K562 (cell line): ENCODE measurements around the gene PTCRA. TPM values are rescaled to one million over a fixed set of nuclear protein-coding genes. Genes with fewer than 3 reads are reported as not detected.
"Not testable (repeated sequence)": the region's sequence is repeated elsewhere in the genome, so short reads cannot be mapped to it uniquely, and the experiment has no call there.

Source experiments
- ATAC-seq: fragments of 200-7000 bp; cut with Tn5 transposase; 3 replicates; pipeline ENCODE4 v1.9.1; 2020; ENCODE audit warnings: moderate library complexity
- BruUV-seq: library from RNA; stranded (reverse); fragments of 400-500 nt; replicated peaks from 2 replicates; lab custom pipeline; 2021; lab: Mats Ljungman, UMichigan
- CTCF ChIA-PET: fragments of 300-600 bp; formaldehyde crosslinking; extraction: SDS; loops from one replicate; lab custom pipeline; 2021; ENCODE audit warnings: low intra/inter-chr PET ratio; lab: Yijun Ruan, JAX
- POLR2A ChIA-PET: fragments of 300-600, 350-650 bp; sonication (Branson Sonifier 250); formaldehyde crosslinking; extraction: SDS; loops from one replicate; lab custom pipeline; 2021; ENCODE audit warnings: antibody characterized with exemption, inconsistent platforms; lab: Yijun Ruan, JAX
- DNase-seq, 4 experiments: peaks; one replicate each; pipeline versions ENCODE4 v3.0.0 to v3.0.0-alpha.2; 2011 to 2018; ENCODE audit warnings: low spot score in 3 of 4, mixed read lengths in 3 of 4; ENCODE audit errors: extremely low read depth in 1 of 4
- FAIRE-seq: peaks from 2 replicates; lab custom pipeline; 2011; peaks lifted over from hg19 to GRCh38; lab: Jason Lieb, UNC
- H2AFZ ChIP-seq: 2 replicates; pipeline ENCODE4 v1.6.0; 2011; ENCODE audit warnings: low read depth, low read length, control low read depth, inconsistent platforms
- H3K27ac ChIP-seq: fragments of 200-600 bp; 3 replicates; pipeline ENCODE4 v1.8.0; 2011; ENCODE audit warnings: low read depth, mild to moderate bottlenecking, control low read depth, inconsistent platforms, low read length, moderate library complexity, mixed read lengths; ENCODE audit errors: extremely low read depth
- H3K27me3 ChIP-seq, 2 experiments: fragments of 300-600 bp in 1 of 2; 2 replicates in 1 of 2; 3 replicates in 1 of 2; pipeline versions ENCODE4 v1.6.0 to v1.8.0; 2011; ENCODE audit warnings: inconsistent platforms in 2 of 2, low read length in 2 of 2, mild to moderate bottlenecking in 1 of 2, mixed read lengths in 1 of 2, moderate library complexity in 1 of 2; ENCODE audit not compliant: control insufficient read depth in 2 of 2, insufficient read depth in 2 of 2
- H3K36me3 ChIP-seq: fragments of 300-600 bp; 3 replicates; pipeline ENCODE4 v1.8.0; 2011; ENCODE audit warnings: mild to moderate bottlenecking, low read length, inconsistent platforms; ENCODE audit not compliant: control insufficient read depth, insufficient read depth
- H3K4me1 ChIP-seq, 2 experiments: fragments of 200-600 bp in 1 of 2; replicated peaks in 1 of 2; 2 replicates in 1 of 2; 3 replicates in 1 of 2; pipeline versions ENCODE4 v1.5.1 to v1.8.0; 2011; ENCODE audit warnings: inconsistent platforms in 2 of 2, low read length in 2 of 2, mild to moderate bottlenecking in 1 of 2, mixed read lengths in 1 of 2, moderate library complexity in 1 of 2; ENCODE audit not compliant: control insufficient read depth in 2 of 2, insufficient read depth in 2 of 2
- H3K4me2 ChIP-seq: 2 replicates; pipeline ENCODE4 v1.6.1; 2011; ENCODE audit warnings: low read length, control low read depth, inconsistent platforms, mixed read lengths; ENCODE audit not compliant: insufficient read depth
- H3K4me3 ChIP-seq: fragments of 200-600 bp; sonication (generic), shearing (Covaris generic); 2 replicates; pipeline ENCODE4 v1.5.1; 2016; ENCODE audit warnings: control low read depth, inconsistent platforms
- H3K79me2 ChIP-seq: fragments of 200-600 bp; 3 replicates; pipeline ENCODE4 v1.8.0; 2011; ENCODE audit warnings: low read length, inconsistent platforms; ENCODE audit not compliant: control insufficient read depth, insufficient read depth
- H3K9ac ChIP-seq, 2 experiments: 2 replicates each; pipeline versions ENCODE4 v1.6.0 to v1.6.1; 2011; ENCODE audit warnings: low read depth in 2 of 2, low read length in 2 of 2, control low read depth in 1 of 2, inconsistent platforms in 1 of 2, mild to moderate bottlenecking in 1 of 2, mixed read lengths in 1 of 2; ENCODE audit not compliant: insufficient read depth in 1 of 2
- H3K9me1 ChIP-seq: one replicate; pipeline ENCODE4 v1.6.0; 2011; ENCODE audit warnings: inconsistent platforms, mild to moderate bottlenecking, low read length, moderate library complexity; ENCODE audit not compliant: control insufficient read depth, insufficient read depth
- H3K9me3 ChIP-seq: replicated peaks from 2 replicates; pipeline ENCODE4 v1.5.1; 2011; ENCODE audit warnings: low read depth, low read length, inconsistent platforms; ENCODE audit not compliant: control insufficient read depth, insufficient read depth
- H4K20me1 ChIP-seq: replicated peaks from 2 replicates; pipeline ENCODE4 v1.6.1; 2011; ENCODE audit warnings: low read length, inconsistent platforms, mixed read lengths; ENCODE audit not compliant: control insufficient read depth, insufficient read depth
- ARID2 ChIP-seq: fragments of 450-650 bp; IDR thresholded peaks from 2 replicates; pipeline ENCODE4 v1.6.1; 2017; ENCODE audit warnings: antibody characterized with exemption, mild to moderate bottlenecking
- NCOA1 ChIP-seq: fragments of 450-650 bp; IDR thresholded peaks from 2 replicates; pipeline ENCODE4 v1.6.1; 2016; ENCODE audit warnings: low read depth
- PHB2 ChIP-seq: fragments of 450-650 bp; IDR thresholded peaks from 2 replicates; pipeline ENCODE4 v1.6.1; 2017; ENCODE audit warnings: low read depth
- YY1 ChIP-seq, 3 experiments: IDR thresholded peaks; 2 replicates each; pipeline ENCODE4 v1.6.1; 2011; ENCODE audit warnings: low read length in 2 of 3, mild to moderate bottlenecking in 2 of 3, moderate library complexity in 2 of 3, borderline replicate concordance in 1 of 3, control low read depth in 1 of 3, low read depth in 1 of 3; ENCODE audit not compliant: insufficient read depth in 3 of 3, insufficient replicate concordance in 2 of 3, control insufficient read depth in 1 of 3, insufficient read length in 1 of 3; ENCODE audit errors: extremely low read depth in 1 of 3
- ZNF12 ChIP-seq: sonication (generic); formaldehyde crosslinking; IDR thresholded peaks from 2 replicates; pipeline ENCODE4 v1.4.0; 2020; ENCODE audit warnings: mild to moderate bottlenecking, missing genetic modification reagents
- ZNF263 ChIP-seq: sonication (generic); formaldehyde crosslinking; IDR thresholded peaks from 2 replicates; pipeline ENCODE4 v1.8.0; 2022; ENCODE audit warnings: mild to moderate bottlenecking, missing genetic modification reagents, borderline replicate concordance
- ZNF644 ChIP-seq: fragments of 200-800 bp; sonication (Bioruptor generic); IDR thresholded peaks from 2 replicates; pipeline ENCODE4 v1.6.1; 2016; ENCODE audit warnings: low read depth, missing genetic modification characterization, missing compliant biosample characterization
- whole genome bisulfite sequencing: fragments of 100-300 bp; shearing (Covaris generic); methylation state at CpG from one replicate; pipeline ENCODE4 v1.1.6; 2016; ENCODE audit warnings: low coverage, mixed read lengths; ENCODE audit not compliant: insufficient coverage; ENCODE audit errors: missing lambda C conversion rate; 5-methylcytosine and 5-hydroxymethylcytosine counted together
- in situ Hi-C: fragments of 300-500 bp; cut with MboI; formaldehyde crosslinking; loops from 4 replicates; pipeline ENCODE4 v1.15.0; 2018; ENCODE audit warnings: inconsistent platforms, mixed read lengths
- intact Hi-C: fragments of 100-400 bp; cut with micrococcal nuclease; formaldehyde crosslinking; loops from 2 replicates; pipeline ENCODE4 v1.14.2; 2022
- polyA plus RNA-seq, 8 experiments: library from polyadenylated mRNA; depleted of rRNA in 4 of 8; stranded (reverse) in 5 of 8; unstranded in 3 of 8; fragments of >200 nt; fragmentation: Nextera tagmentation in 2 of 8; fragmentation: Illumina TruSeq in 1 of 8; extraction: Ambion mirVana in 2 of 8; extraction: Trizol in 1 of 8; gene quantifications; 2 replicates each; pipeline versions ENCODE4 v1.2.1 to v1.2.3, GENCODE V29; 2011 to 2014; ENCODE audit warnings: inconsistent platforms in 1 of 8, missing spikeins in 1 of 8
- total RNA-seq, 7 experiments: library from RNA; depleted of rRNA in 6 of 7; stranded (reverse); fragments of >200 nt in 6 of 7; fragmentation: Illumina TruSeq in 2 of 7; extraction: Trizol in 2 of 7; gene quantifications; 2 replicates each; pipeline versions ENCODE4 v1.2.1 to v1.2.3, GENCODE V29; 2011 to 2021; ENCODE audit warnings: low replicate concordance in 1 of 7
- TF ChIP-seq, protein P1 (sequence below): fragments of 450-650 bp; IDR thresholded peaks from 2 replicates; pipeline ENCODE4 v1.7.0; 2016; ENCODE audit warnings: borderline replicate concordance
- TF ChIP-seq, protein P2 (sequence below), 2 experiments: fragments of 450-650 bp in 1 of 2; sonication (generic) in 1 of 2; formaldehyde crosslinking in 1 of 2; IDR thresholded peaks; 2 replicates each; pipeline versions ENCODE4 v1.7.1 to v1.9.0; 2016 to 2022; ENCODE audit warnings: inconsistent platforms in 1 of 2, mild to moderate bottlenecking in 1 of 2, missing genetic modification reagents in 1 of 2

PTCRA gene
- total and polyA plus RNA-seq, 9 of the 15 experiments (the other 6 are each of a cell fraction or from before 2014, with no cell fraction given) = 0.21 TPM; not detected in 8

DNA sequence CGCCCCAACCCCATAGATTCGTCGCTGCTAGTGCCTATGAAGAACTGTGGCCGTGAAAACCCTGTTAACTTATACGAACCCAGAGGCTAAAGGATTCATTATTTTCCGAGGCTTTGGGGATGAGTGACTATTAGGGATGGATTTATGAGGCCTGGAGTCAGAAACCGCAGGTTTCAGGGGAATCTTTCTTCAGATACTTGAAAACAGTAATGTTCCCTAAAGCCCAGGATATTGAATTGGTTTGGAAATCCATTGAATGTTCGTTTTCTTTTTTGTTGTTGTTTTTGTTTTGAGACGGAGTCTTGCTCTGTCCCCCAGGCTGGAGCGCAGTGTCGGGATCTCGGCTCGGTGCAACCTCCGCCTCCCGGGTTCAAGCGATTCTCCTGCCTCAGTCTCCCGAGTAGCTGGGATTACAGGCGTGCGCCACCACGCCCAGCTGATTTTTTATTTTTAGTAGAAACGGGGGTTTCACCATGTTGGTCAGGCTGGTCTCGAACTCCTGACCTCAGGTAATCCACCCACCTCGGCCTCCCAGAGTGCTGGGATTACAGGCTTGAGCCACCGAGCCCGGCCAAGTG is 35.5 kb upstream of the PTCRA start:
- H3K9me1 ChIP-seq, intact Hi-C loops, in situ Hi-C loops, CTCF ChIA-PET, H3K9me3 ChIP-seq, H4K20me1 ChIP-seq, H3K27me3 ChIP-seq, DNase-seq, ATAC-seq: not testable (repeated sequence)
- peak overlapping the region; percentile 99 for H3K27ac ChIP-seq
- POLR2A ChIA-PET = interaction anchor here (0.6 to 5.0 kb wide), 38 partner anchors 8 to 1096 kb away, joined by 3 to 34 read pairs (median 4); partner anchors contain the start of genes BICRAL, TBCC and TOMM6
- TSS peak; percentile 77 for BruUV-seq
- WGBS = under 1% methylated on average over 25 of the region's 25 CpGs
- H3K9ac ChIP-seq = peak overlapping the region; percentile 92 to 99
- FAIRE-seq = peak; percentile 6
- peak overlapping the region; percentile 99 for H3K4me2 ChIP-seq
- peak overlapping the region; percentile 92 for H3K4me3 ChIP-seq
- peak overlapping the region; percentile 100 for H2AFZ ChIP-seq
- peaks cover 57% of the 10 kb centered on the region for H3K79me2 ChIP-seq
- H3K4me1 ChIP-seq = peaks cover 0 to 20% of the 10 kb centered on the region in 2 experiments; a peak in 3 of 5 replicates
- H3K36me3 ChIP-seq = peaks cover 43% of the 10 kb centered on the region
- TF ChIP-seq, protein P1, sequence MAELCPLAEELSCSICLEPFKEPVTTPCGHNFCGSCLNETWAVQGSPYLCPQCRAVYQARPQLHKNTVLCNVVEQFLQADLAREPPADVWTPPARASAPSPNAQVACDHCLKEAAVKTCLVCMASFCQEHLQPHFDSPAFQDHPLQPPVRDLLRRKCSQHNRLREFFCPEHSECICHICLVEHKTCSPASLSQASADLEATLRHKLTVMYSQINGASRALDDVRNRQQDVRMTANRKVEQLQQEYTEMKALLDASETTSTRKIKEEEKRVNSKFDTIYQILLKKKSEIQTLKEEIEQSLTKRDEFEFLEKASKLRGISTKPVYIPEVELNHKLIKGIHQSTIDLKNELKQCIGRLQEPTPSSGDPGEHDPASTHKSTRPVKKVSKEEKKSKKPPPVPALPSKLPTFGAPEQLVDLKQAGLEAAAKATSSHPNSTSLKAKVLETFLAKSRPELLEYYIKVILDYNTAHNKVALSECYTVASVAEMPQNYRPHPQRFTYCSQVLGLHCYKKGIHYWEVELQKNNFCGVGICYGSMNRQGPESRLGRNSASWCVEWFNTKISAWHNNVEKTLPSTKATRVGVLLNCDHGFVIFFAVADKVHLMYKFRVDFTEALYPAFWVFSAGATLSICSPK = 0 out of 2 replicates have a peak, but pooled peaks have one; percentile 76
- TF ChIP-seq ZNF644 (tag) (0 out of 2 replicates have a peak, but pooled peaks have one; percentile 9), ZNF12 (CRISPR knock-in tag) (0 out of 2 replicates have a peak, but pooled peaks have one; percentile 40), ARID2 (peak; percentile 1; the same call in 1 of the 2 replicates), PHB2 (0 out of 2 replicates have a peak, but pooled peaks have one; percentile 0), NCOA1 (0 out of 2 replicates have a peak, but pooled peaks have one; percentile 5), YY1 (IDR thresholded peaks at IDR 0.05; ENCODE audit: borderline replicate concordance in 1 of 3, control insufficient read depth in 1 of 3, extremely low read depth in 1 of 3, insufficient read depth in 3 of 3, insufficient read length in 1 of 3, insufficient replicate concordance in 2 of 3, low read depth in 1 of 3, low read length in 2 of 3) (peak in 1 of 3 experiments; percentile 11), ZNF263 (CRISPR knock-in tag) (peak; percentile 12; the same call in 1 of the 2 replicates)
- TF ChIP-seq, protein P2, sequence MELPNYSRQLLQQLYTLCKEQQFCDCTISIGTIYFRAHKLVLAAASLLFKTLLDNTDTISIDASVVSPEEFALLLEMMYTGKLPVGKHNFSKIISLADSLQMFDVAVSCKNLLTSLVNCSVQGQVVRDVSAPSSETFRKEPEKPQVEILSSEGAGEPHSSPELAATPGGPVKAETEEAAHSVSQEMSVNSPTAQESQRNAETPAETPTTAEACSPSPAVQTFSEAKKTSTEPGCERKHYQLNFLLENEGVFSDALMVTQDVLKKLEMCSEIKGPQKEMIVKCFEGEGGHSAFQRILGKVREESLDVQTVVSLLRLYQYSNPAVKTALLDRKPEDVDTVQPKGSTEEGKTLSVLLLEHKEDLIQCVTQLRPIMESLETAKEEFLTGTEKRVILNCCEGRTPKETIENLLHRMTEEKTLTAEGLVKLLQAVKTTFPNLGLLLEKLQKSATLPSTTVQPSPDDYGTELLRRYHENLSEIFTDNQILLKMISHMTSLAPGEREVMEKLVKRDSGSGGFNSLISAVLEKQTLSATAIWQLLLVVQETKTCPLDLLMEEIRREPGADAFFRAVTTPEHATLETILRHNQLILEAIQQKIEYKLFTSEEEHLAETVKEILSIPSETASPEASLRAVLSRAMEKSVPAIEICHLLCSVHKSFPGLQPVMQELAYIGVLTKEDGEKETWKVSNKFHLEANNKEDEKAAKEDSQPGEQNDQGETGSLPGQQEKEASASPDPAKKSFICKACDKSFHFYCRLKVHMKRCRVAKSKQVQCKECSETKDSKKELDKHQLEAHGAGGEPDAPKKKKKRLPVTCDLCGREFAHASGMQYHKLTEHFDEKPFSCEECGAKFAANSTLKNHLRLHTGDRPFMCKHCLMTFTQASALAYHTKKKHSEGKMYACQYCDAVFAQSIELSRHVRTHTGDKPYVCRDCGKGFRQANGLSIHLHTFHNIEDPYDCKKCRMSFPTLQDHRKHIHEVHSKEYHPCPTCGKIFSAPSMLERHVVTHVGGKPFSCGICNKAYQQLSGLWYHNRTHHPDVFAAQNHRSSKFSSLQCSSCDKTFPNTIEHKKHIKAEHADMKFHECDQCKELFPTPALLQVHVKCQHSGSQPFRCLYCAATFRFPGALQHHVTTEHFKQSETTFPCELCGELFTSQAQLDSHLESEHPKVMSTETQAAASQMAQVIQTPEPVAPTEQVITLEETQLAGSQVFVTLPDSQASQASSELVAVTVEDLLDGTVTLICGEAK (IDR thresholded peaks at IDR 0.05) = peak; percentile 49; the same call in 1 of the 2 replicates
- TF ChIP-seq, protein P2 (CRISPR knock-in tag; IDR thresholded peaks at IDR 0.05) = not testable (repeated sequence)
